ENCODE results near the gene PALMD.

DNA sequence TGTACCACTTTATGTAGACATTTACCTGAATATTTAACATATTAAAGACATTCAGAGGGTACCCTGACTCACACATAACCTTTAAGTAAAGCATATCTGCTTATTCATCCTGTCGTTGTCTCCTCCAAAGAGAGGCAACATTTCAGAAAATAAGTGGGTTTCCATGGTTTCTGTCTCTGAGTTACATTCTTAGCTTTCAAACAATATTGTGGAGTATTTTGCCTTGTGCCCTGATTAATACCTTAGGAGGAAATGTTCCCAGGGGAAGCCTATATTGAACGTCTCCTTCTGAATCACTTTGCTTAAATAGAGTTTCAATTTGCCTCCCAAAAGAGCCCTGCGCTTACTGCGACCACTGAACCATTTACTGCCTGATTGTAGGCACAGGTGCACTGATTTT lies 26.1 kb downstream of the PALMD start:
- TF ChIP-seq, protein P1, sequence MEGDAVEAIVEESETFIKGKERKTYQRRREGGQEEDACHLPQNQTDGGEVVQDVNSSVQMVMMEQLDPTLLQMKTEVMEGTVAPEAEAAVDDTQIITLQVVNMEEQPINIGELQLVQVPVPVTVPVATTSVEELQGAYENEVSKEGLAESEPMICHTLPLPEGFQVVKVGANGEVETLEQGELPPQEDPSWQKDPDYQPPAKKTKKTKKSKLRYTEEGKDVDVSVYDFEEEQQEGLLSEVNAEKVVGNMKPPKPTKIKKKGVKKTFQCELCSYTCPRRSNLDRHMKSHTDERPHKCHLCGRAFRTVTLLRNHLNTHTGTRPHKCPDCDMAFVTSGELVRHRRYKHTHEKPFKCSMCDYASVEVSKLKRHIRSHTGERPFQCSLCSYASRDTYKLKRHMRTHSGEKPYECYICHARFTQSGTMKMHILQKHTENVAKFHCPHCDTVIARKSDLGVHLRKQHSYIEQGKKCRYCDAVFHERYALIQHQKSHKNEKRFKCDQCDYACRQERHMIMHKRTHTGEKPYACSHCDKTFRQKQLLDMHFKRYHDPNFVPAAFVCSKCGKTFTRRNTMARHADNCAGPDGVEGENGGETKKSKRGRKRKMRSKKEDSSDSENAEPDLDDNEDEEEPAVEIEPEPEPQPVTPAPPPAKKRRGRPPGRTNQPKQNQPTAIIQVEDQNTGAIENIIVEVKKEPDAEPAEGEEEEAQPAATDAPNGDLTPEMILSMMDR (IDR thresholded peaks at IDR 0.05), result no peak
- no peak for TF ChIP-seq POLR2AphosphoS5 (IDR thresholded peaks at IDR 0.05; ENCODE audit: low read depth, low read length)
- TF ChIP-seq, protein P2, sequence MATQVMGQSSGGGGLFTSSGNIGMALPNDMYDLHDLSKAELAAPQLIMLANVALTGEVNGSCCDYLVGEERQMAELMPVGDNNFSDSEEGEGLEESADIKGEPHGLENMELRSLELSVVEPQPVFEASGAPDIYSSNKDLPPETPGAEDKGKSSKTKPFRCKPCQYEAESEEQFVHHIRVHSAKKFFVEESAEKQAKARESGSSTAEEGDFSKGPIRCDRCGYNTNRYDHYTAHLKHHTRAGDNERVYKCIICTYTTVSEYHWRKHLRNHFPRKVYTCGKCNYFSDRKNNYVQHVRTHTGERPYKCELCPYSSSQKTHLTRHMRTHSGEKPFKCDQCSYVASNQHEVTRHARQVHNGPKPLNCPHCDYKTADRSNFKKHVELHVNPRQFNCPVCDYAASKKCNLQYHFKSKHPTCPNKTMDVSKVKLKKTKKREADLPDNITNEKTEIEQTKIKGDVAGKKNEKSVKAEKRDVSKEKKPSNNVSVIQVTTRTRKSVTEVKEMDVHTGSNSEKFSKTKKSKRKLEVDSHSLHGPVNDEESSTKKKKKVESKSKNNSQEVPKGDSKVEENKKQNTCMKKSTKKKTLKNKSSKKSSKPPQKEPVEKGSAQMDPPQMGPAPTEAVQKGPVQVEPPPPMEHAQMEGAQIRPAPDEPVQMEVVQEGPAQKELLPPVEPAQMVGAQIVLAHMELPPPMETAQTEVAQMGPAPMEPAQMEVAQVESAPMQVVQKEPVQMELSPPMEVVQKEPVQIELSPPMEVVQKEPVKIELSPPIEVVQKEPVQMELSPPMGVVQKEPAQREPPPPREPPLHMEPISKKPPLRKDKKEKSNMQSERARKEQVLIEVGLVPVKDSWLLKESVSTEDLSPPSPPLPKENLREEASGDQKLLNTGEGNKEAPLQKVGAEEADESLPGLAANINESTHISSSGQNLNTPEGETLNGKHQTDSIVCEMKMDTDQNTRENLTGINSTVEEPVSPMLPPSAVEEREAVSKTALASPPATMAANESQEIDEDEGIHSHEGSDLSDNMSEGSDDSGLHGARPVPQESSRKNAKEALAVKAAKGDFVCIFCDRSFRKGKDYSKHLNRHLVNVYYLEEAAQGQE (IDR thresholded peaks at IDR 0.05; ENCODE audit: insufficient read depth in 1 of 2, low read depth in 2 of 2, low read length in 1 of 2), result no peak

Measured in Panc1 (cell line).